Fibroblast of lung (primary cell): ENCODE results near the gene ACAP3. TPM values are rescaled to one million over a fixed set of nuclear protein-coding genes. Genes with fewer than 3 reads are reported as not detected.

Experiments
- DNase-seq, 2 donors: peaks; one replicate each; pipeline versions ENCODE4 v3.0.0 to v3.0.0-alpha.2; 2010; ENCODE audit warnings: low read depth in 2 of 2
- H2AFZ ChIP-seq: 2 replicates; pipeline ENCODE4 v1.5.1; 2012; ENCODE audit warnings: low read length, control low read depth, inconsistent platforms
- H3K27ac ChIP-seq: 2 replicates; pipeline ENCODE4 v1.5.1; 2011; ENCODE audit warnings: low read length, control low read depth; ENCODE audit not compliant: insufficient read depth
- H3K27me3 ChIP-seq: 2 replicates; pipeline ENCODE4 v1.5.1; 2011; ENCODE audit warnings: mild to moderate bottlenecking, low read length; ENCODE audit not compliant: control insufficient read depth, insufficient read depth
- H3K36me3 ChIP-seq: 2 replicates; pipeline ENCODE4 v1.5.1; 2011; ENCODE audit warnings: low read length; ENCODE audit not compliant: control insufficient read depth, insufficient read depth
- H3K4me1 ChIP-seq: 2 replicates; pipeline ENCODE4 v1.5.1; 2011; ENCODE audit warnings: low read length; ENCODE audit not compliant: control insufficient read depth, insufficient read depth; ENCODE audit errors: extremely low read depth
- H3K4me2 ChIP-seq: 2 replicates; pipeline ENCODE4 v1.5.1; 2011; ENCODE audit warnings: low read length, control low read depth; ENCODE audit not compliant: insufficient read depth; ENCODE audit errors: extremely low read depth
- H3K4me3 ChIP-seq, 4 experiments: fragments of 200-600 bp in 1 of 4; sonication (generic) in 1 of 4; replicated peaks in 1 of 4; 2 replicates each; pipeline ENCODE4 v1.5.1; 2011 to 2016; ENCODE audit warnings: low read length in 4 of 4, low read depth in 3 of 4, mild to moderate bottlenecking in 3 of 4, control low read depth in 2 of 4, inconsistent platforms in 1 of 4, mixed read lengths in 1 of 4; ENCODE audit not compliant: insufficient read depth in 1 of 4; ENCODE audit errors: control extremely low read depth in 1 of 4
- H3K79me2 ChIP-seq: 2 replicates; pipeline ENCODE4 v1.5.1; 2012; ENCODE audit warnings: mild to moderate bottlenecking, low read length, inconsistent platforms; ENCODE audit not compliant: control insufficient read depth, insufficient read depth
- H3K9ac ChIP-seq: 2 replicates; pipeline ENCODE4 v1.5.1; 2011; ENCODE audit warnings: mild to moderate bottlenecking, low read length, control low read depth; ENCODE audit not compliant: insufficient read depth
- H3K9me3 ChIP-seq: 2 replicates; pipeline ENCODE4 v1.5.1; 2012; ENCODE audit warnings: low read depth, low read length; ENCODE audit not compliant: control insufficient read depth, insufficient read depth
- H4K20me1 ChIP-seq: 2 replicates; pipeline ENCODE4 v1.5.1; 2011; ENCODE audit warnings: low read length; ENCODE audit not compliant: control insufficient read depth, insufficient read depth; ENCODE audit errors: extremely low read depth
- EZH2 ChIP-seq: IDR thresholded peaks from 2 replicates; pipeline ENCODE4 v1.5.1; 2012; ENCODE audit warnings: low read length, control low read depth, mild to moderate bottlenecking; ENCODE audit errors: missing control alignments
- polyA plus RNA-seq, 2 donors: library from polyadenylated mRNA; depleted of rRNA in 1 of 2; stranded (reverse) in 1 of 2; unstranded in 1 of 2; fragments of >200 nt; gene quantifications; 2 replicates each; pipeline ENCODE4 v1.2.1, GENCODE V29; 2011 to 2012; ENCODE audit warnings: missing spikeins in 1 of 2
- total RNA-seq: library from RNA; depleted of rRNA; stranded (reverse); fragments of >200 nt; gene quantifications from 2 replicates; pipeline ENCODE4 v1.2.1, GENCODE V29; 2014
- TF ChIP-seq, protein P1 (sequence below), 2 donors: IDR thresholded peaks in 1 of 2; conservative IDR thresholded peaks in 1 of 2; 1 replicate in 1 of 2; 2 replicates in 1 of 2; pipeline ENCODE4 v1.5.1; 2011 to 2012; ENCODE audit warnings: low read length in 2 of 2, control low read depth in 1 of 2, inconsistent platforms in 1 of 2, low read depth in 1 of 2, mild to moderate bottlenecking in 1 of 2

The ACAP3 gene
- total and polyA plus RNA-seq, 2 donors (not counting 1 experiment from before 2014, with no cell fraction given) = 15.3 to 50.9 TPM

DNA sequence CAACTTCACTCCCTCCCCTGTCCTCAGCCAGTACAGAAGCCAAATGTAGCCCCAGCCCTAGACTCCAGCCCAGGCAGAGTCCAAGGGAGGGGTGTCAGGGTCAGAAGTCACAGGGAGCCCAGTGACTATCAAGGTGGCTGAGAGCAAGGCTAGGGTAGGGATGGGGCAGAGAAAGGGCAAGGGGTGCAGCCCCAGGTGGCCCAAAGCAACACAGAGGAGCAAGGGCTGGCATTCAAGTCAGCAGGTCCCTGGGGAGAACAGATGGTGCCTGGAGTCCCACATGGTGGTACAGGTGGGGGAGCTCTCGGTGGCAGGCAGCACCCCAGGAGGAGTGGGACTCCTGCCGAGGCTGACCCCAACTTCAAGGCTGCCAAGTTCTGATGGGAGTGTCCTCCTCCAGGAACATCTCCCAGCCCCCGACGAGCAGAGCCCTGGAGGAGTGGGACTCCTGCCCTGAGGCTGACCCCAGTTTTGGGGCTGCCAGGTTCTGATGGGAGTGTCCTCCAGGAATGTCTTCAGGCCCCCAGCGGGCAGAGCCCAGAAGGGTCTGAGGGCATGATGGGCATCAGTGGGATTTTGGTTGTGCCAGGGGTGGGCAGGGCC is 45.2 kb upstream of the ACAP3 start:
- peak overlapping the region in 2 of 4 experiments; percentile 14 to 45 for H3K4me3 ChIP-seq
- H3K4me1 ChIP-seq = peaks cover 16% of the 10 kb centered on the region
- H3K4me2 ChIP-seq = peak overlapping the region; percentile 44
- DNase-seq = no peak
- no peaks in the 10 kb centered on the region for H3K9me3 ChIP-seq
- no peak overlapping the region for H3K9ac ChIP-seq
- peak overlapping the region; percentile 28 for H3K27ac ChIP-seq
- no peaks in the 10 kb centered on the region for H3K27me3 ChIP-seq
- peaks cover 67% of the 10 kb centered on the region for H3K79me2 ChIP-seq
- peaks cover 25% of the 10 kb centered on the region for H3K36me3 ChIP-seq
- H4K20me1 ChIP-seq = no peaks in the 10 kb centered on the region
- no peak overlapping the region for H2AFZ ChIP-seq
- TF ChIP-seq, protein P1, sequence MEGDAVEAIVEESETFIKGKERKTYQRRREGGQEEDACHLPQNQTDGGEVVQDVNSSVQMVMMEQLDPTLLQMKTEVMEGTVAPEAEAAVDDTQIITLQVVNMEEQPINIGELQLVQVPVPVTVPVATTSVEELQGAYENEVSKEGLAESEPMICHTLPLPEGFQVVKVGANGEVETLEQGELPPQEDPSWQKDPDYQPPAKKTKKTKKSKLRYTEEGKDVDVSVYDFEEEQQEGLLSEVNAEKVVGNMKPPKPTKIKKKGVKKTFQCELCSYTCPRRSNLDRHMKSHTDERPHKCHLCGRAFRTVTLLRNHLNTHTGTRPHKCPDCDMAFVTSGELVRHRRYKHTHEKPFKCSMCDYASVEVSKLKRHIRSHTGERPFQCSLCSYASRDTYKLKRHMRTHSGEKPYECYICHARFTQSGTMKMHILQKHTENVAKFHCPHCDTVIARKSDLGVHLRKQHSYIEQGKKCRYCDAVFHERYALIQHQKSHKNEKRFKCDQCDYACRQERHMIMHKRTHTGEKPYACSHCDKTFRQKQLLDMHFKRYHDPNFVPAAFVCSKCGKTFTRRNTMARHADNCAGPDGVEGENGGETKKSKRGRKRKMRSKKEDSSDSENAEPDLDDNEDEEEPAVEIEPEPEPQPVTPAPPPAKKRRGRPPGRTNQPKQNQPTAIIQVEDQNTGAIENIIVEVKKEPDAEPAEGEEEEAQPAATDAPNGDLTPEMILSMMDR (conservative IDR thresholded peaks at IDR 0.05 in 1 of 2, IDR thresholded peaks at IDR 0.05 in 1 of 2; ENCODE audit: low read depth in 1 of 2, low read length in 2 of 2) = no peak

DNA sequence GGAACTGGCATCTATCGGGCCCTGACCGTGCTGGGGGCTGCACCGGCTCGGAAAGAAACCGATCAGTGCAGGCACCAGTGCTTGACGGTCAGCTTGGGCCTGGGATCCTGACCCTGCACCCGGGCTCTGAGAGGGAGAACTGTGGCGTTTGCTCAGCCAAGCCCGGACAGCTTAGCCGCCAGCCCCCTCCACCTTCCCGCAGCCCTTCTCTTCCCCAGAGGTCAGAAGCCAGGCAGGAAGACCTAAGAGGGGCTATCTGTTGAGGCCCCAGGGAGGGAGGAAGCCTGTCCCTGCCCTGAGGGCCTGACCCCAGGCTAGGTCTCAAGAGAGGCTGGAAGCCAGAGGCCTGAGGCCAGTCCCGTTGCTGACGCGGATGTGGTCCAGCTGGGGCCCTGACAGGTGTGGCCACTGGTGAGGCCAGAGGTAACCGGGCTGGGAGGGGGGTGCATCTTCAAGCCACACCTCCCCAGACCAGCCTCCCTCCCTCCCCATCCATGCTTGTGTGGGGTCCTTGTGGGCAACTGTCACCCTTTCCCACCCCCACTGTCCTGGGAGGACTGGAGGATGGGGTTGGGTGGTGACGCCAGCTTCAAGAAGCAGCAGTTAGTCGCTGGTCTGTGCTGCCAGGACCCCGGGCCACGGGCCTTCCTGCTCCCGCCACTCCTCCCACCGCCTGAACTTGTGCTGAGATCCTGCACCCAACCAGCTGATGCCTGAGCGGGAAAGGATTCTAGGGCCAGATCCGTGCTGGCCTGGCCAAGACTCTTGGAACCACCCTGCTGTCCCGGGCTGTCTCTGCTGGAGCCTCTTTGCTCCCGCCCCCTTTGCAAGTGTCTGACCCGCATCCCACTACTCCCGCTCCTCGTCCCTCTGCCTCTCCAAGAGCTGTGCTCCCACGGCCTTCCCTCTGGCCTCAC is 44.0 kb upstream of the ACAP3 start:
- H3K36me3 ChIP-seq = peaks cover 25% of the 10 kb centered on the region
- no peaks in the 10 kb centered on the region for H3K27me3 ChIP-seq
- no peak overlapping the region for H2AFZ ChIP-seq
- H3K9me3 ChIP-seq = no peaks in the 10 kb centered on the region
- no peaks in the 10 kb centered on the region for H4K20me1 ChIP-seq
- peaks cover 19% of the 10 kb centered on the region for H3K4me1 ChIP-seq
- peaks cover 67% of the 10 kb centered on the region for H3K79me2 ChIP-seq
- peak; percentile 55 to 71 for DNase-seq
- H3K9ac ChIP-seq = no peak overlapping the region
- TF ChIP-seq EZH2 = no peak
- TF ChIP-seq, protein P1 (conservative IDR thresholded peaks at IDR 0.05 in 1 of 2, IDR thresholded peaks at IDR 0.05 in 1 of 2; ENCODE audit: low read depth in 1 of 2, low read length in 2 of 2) = no peak
- peak overlapping the region; percentile 44 for H3K4me2 ChIP-seq
- H3K27ac ChIP-seq = peak overlapping the region; percentile 18
- H3K4me3 ChIP-seq = peak overlapping the region in 1 of 4 experiments; percentile 45

GRCh38 chr1:1349256-1350012 is 41.7 kb upstream of the ACAP3 start, which contains the start of gene DVL1:
Gene DVL1 (minus strand): TSS chr1:1349418. CDS start chr1:1349065, 353 bp downstream.
- Histone ChIP-seq H3K27me3 (no peaks in the 10 kb centered on the region), H2AFZ (no peak within 1 kb of the TSS), H3K9ac (peak within 1 kb of the TSS; percentile 69), H3K9me3 (no peaks in the 10 kb centered on the region), H4K20me1 (no peaks in the 10 kb centered on the region), H3K79me2 (peaks cover 69% of the 10 kb centered on the region), H3K27ac (peak within 1 kb of the TSS; percentile 66), H3K36me3 (peaks cover 20% of the 10 kb centered on the region), H3K4me2 (peak within 1 kb of the TSS; percentile 89), H3K4me1 (peaks cover 42% of the 10 kb centered on the region), H3K4me3 (peak within 1 kb of the TSS; percentile 74 to 82 (median 78))
- DNase-seq = peak; percentile 62 to 77
- TF ChIP-seq EZH2 = no peak
- TF ChIP-seq, protein P1 (conservative IDR thresholded peaks at IDR 0.05 in 1 of 2, IDR thresholded peaks at IDR 0.05 in 1 of 2; ENCODE audit: low read depth in 1 of 2, low read length in 2 of 2) = peak; percentile 8 to 28
